Tibial nerve (tissue), 4 donors: ENCODE measurements around the gene GRIK4.

ENCODE experiments used
- CTCF ChIP-seq, 5 experiments: fragments of 200-600 bp in 3 of 5; fragments of 450-650 bp in 2 of 5; sonication (generic) in 3 of 5; IDR thresholded peaks; one replicate each; pipeline ENCODE4 v1.5.1; 2016 to 2019; ENCODE audit warnings: antibody characterized with exemption in 5 of 5, mild to moderate bottlenecking in 3 of 5, moderate library complexity in 2 of 5
- EP300 ChIP-seq, 2 donors: sonication (generic); formaldehyde crosslinking; IDR thresholded peaks; one replicate each; pipeline ENCODE4 v1.6.1; 2017; ENCODE audit warnings: antibody characterized with exemption in 2 of 2, mild to moderate bottlenecking in 1 of 2
- POLR2A ChIP-seq, 2 donors: fragments of 450-650 bp; IDR thresholded peaks; one replicate each; pipeline ENCODE4 v1.6.1; 2017; ENCODE audit warnings: antibody characterized with exemption in 2 of 2, mild to moderate bottlenecking in 2 of 2, moderate library complexity in 2 of 2

- TF ChIP-seq CTCF (IDR thresholded peaks at IDR 0.05) (no peak), POLR2A (IDR thresholded peaks at IDR 0.05) (no peak), EP300 (IDR thresholded peaks at IDR 0.05) (no peak)
These were observed 57.2 kb downstream of the GRIK4 start for GRCh38 chr11:120568572-120569307.
